Gastroesophageal sphincter (tissue), 4 donors: ENCODE measurements around the gene DGUOK. TPM values are rescaled to one million over a fixed set of nuclear protein-coding genes. Genes with fewer than 3 reads are reported as not detected.

Source experiments
- ATAC-seq: fragments of 150-250 bp; one replicate; pipeline ENCODE4 v1.9.1; 2016; ENCODE audit warnings: mild to moderate bottlenecking, moderate library complexity
- H3K27ac ChIP-seq, 4 donors: fragments of 200-600 bp; sonication (generic) in 3 of 4; 1 replicate in 3 of 4; 2 replicates in 1 of 4; pipeline ENCODE4 v1.5.1; 2016 to 2019
- H3K27me3 ChIP-seq: fragments of 200-600 bp; sonication (generic); one replicate; pipeline ENCODE4 v1.5.1; 2019
- H3K36me3 ChIP-seq, 2 donors: fragments of 200-600 bp; sonication (generic); one replicate each; pipeline ENCODE4 v1.5.1; 2019; ENCODE audit warnings: control low read depth in 1 of 2
- H3K4me1 ChIP-seq, 3 donors: fragments of 200-600 bp; sonication (generic); 1 replicate in 2 of 3; 2 replicates in 1 of 3; pipeline ENCODE4 v1.5.1; 2016 to 2019; ENCODE audit warnings: control low read depth in 2 of 3
- H3K4me3 ChIP-seq, 2 donors: fragments of 200-600 bp; sonication (generic); one replicate each; pipeline ENCODE4 v1.5.1; 2019; ENCODE audit warnings: mild to moderate bottlenecking in 1 of 2, moderate library complexity in 1 of 2
- H3K9me3 ChIP-seq, 3 donors: fragments of 200-600 bp; sonication (generic); one replicate each; pipeline ENCODE4 v1.5.1; 2017 to 2019; ENCODE audit warnings: control low read depth in 2 of 3
- CTCF ChIP-seq, 4 experiments: fragments of 200-600 bp in 2 of 4; fragments of 450-650 bp in 2 of 4; sonication (generic) in 1 of 4; IDR thresholded peaks; one replicate each; pipeline ENCODE4 v1.5.1; 2017 to 2019; ENCODE audit warnings: antibody characterized with exemption in 4 of 4, mild to moderate bottlenecking in 2 of 4, moderate library complexity in 2 of 4
- EP300 ChIP-seq: sonication (generic); formaldehyde crosslinking; IDR thresholded peaks from one replicate; pipeline ENCODE4 v1.6.1; 2017; ENCODE audit warnings: antibody characterized with exemption, mild to moderate bottlenecking
- POLR2A ChIP-seq, 2 donors: fragments of 450-650 bp; IDR thresholded peaks; one replicate each; pipeline ENCODE4 v1.6.1; 2017; ENCODE audit warnings: antibody characterized with exemption in 2 of 2, mild to moderate bottlenecking in 2 of 2, moderate library complexity in 1 of 2
- POLR2AphosphoS5 ChIP-seq: sonication (generic); formaldehyde crosslinking; IDR thresholded peaks from one replicate; pipeline ENCODE4 v1.6.1; 2017; ENCODE audit warnings: antibody characterized with exemption
- WGBS, 2 donors: methylation state at CpG; one replicate each; pipeline ENCODE4 v1.1.5; 2018; ENCODE audit warnings: low coverage in 1 of 2; 5-methylcytosine and 5-hydroxymethylcytosine counted together
- total RNA-seq, 4 donors: library from RNA; depleted of rRNA; stranded (reverse); fragments of >200 nt; gene quantifications; one replicate each; pipeline ENCODE4 v1.1.0, GENCODE V29; 2016

DGUOK gene
- total RNA-seq, 4 donors from 2014 or later, result 32.6 to 61.3 (median 38.6) TPM

- peaks cover 0 to 14% (median 0%) of the 10 kb centered on the region in 3 donors for H3K4me1 ChIP-seq
- H3K36me3 ChIP-seq, result peaks cover 0 to 34% of the 10 kb centered on the region in 2 donors
- H3K27ac ChIP-seq, result peak overlapping the region; percentile 20 to 77 (median 69)
- no peaks in the 10 kb centered on the region for H3K27me3 ChIP-seq
- H3K9me3 ChIP-seq, result no peaks in the 10 kb centered on the region
- no peak for TF ChIP-seq POLR2A (IDR thresholded peaks at IDR 0.05)
- TF ChIP-seq EP300, result no peak
- TF ChIP-seq CTCF (IDR thresholded peaks at IDR 0.05), result no peak
- no peak for TF ChIP-seq POLR2AphosphoS5
- H3K4me3 ChIP-seq, result no peak overlapping the region
- no peak for ATAC-seq
- 45 to 46% methylated on average over 6 of the region's 9 CpGs for WGBS, 2 donors
Observed at GRCh38 chr2:73921581-73921980, 5.1 kb upstream of the DGUOK start.

- peak overlapping the region in 1 of 4 donors; percentile 77 for H3K27ac ChIP-seq
- H3K27me3 ChIP-seq, result no peaks in the 10 kb centered on the region
- WGBS, 2 donors, result 39 to 42% methylated on average over 5 of the region's 5 CpGs
- TF ChIP-seq POLR2A (IDR thresholded peaks at IDR 0.05) (no peak), POLR2AphosphoS5 (no peak), CTCF (IDR thresholded peaks at IDR 0.05) (no peak), EP300 (no peak)
- peaks cover 0 to 20% (median 2%) of the 10 kb centered on the region in 3 donors for H3K4me1 ChIP-seq
- H3K4me3 ChIP-seq, result no peak overlapping the region
- no peaks in the 10 kb centered on the region for H3K9me3 ChIP-seq
- no peak for ATAC-seq
- H3K36me3 ChIP-seq, result peaks cover 0 to 23% of the 10 kb centered on the region in 2 donors
Observed at GRCh38 chr2:73922681-73923080, 4.0 kb upstream of the DGUOK start.

- H3K4me1 ChIP-seq, result peaks cover 6 to 45% (median 11%) of the 10 kb centered on the region in 3 donors
- no peak overlapping the region for H3K27ac ChIP-seq
- no peaks in the 10 kb centered on the region for H3K9me3 ChIP-seq
- ATAC-seq, result no peak
- H3K4me3 ChIP-seq, result no peak overlapping the region
- TF ChIP-seq EP300 (no peak), CTCF (IDR thresholded peaks at IDR 0.05) (no peak), POLR2A (IDR thresholded peaks at IDR 0.05) (no peak), POLR2AphosphoS5 (no peak)
- no peaks in the 10 kb centered on the region for H3K36me3 ChIP-seq
- WGBS, 2 donors, result 78 to 85% methylated on average over 6 to 7 of the region's 7 CpGs
- H3K27me3 ChIP-seq, result no peaks in the 10 kb centered on the region
Observed at GRCh38 chr2:73925033-73925704, 1.5 kb upstream of the DGUOK start.

GRCh38 chr2:73925853-73926492, 707 bp upstream of the DGUOK start:
- Histone ChIP-seq H3K9me3 (no peaks in the 10 kb centered on the region), H3K27me3 (no peaks in the 10 kb centered on the region), H3K4me3 (peak overlapping the region; percentile 69 to 81), H3K27ac (peak overlapping the region in 3 of 4 donors; percentile 95 to 98 (median 96)), H3K36me3 (peaks cover 0 to 1% of the 10 kb centered on the region in 2 donors), H3K4me1 (peaks cover 6 to 48% (median 11%) of the 10 kb centered on the region in 3 donors)
- WGBS, 2 donors, result 69 to 73% methylated on average over 12 to 13 of the region's 13 CpGs
- TF ChIP-seq POLR2AphosphoS5 (no peak), POLR2A (IDR thresholded peaks at IDR 0.05) (no peak), EP300 (no peak), CTCF (IDR thresholded peaks at IDR 0.05) (no peak)
- no peak for ATAC-seq
